GM10248 (cell line): ENCODE data around the gene CCNC.

Experiments
- CTCF ChIA-PET: fragments of 300-600 bp; sonication (Branson Sonifier 250); formaldehyde crosslinking; extraction: SDS; loops from one replicate; lab custom pipeline; 2021; ENCODE audit warnings: antibody characterized with exemption; lab: Yijun Ruan, JAX
- POLR2A ChIA-PET: fragments of 350-650 bp; sonication (Branson Sonifier 250); formaldehyde crosslinking; extraction: SDS; loops from one replicate; lab custom pipeline; 2020; ENCODE audit warnings: antibody characterized with exemption; lab: Yijun Ruan, JAX
- DNase-seq: peaks from one replicate; pipeline ENCODE4 v3.0.0; 2012; ENCODE audit errors: extremely low spot score
- CTCF ChIP-seq: IDR thresholded peaks from 2 replicates; pipeline ENCODE4 v1.5.1; 2012; ENCODE audit warnings: mild to moderate bottlenecking, low read depth; ENCODE audit errors: extremely low read depth, missing control alignments, control extremely low read depth

The CCNC gene

GRCh38 chr6:99501762-99502161 lies 66.7 kb downstream of the CCNC start:
- DNase-seq: no peak
- CTCF ChIA-PET: interaction anchor here (1.0 to 1.6 kb wide), 2 partner anchors 9 to 10 kb away, joined by 3 to 5 read pairs; no protein-coding TSS in a partner anchor
- POLR2A ChIA-PET: no interaction called here

GRCh38 chr6:99498421-99498820 lies 70.0 kb downstream of the CCNC start:
- DNase-seq: no peak
- no peak for TF ChIP-seq CTCF
- POLR2A ChIA-PET: no interaction called here
- CTCF ChIA-PET: interaction anchor here (0.9 to 1.6 kb wide), 6 partner anchors 8 to 26 kb away, joined by 3 to 4 read pairs (median 4); no protein-coding TSS in a partner anchor

More at GRCh38 chr6:99501762-99502161, 66.7 kb downstream of the CCNC start:
- no peak for TF ChIP-seq CTCF

- ChIA-PET POLR2A (no interaction called here), CTCF (interaction anchor here (1.0 to 1.9 kb wide), 4 partner anchors 10 to 27 kb away, joined by 3 to 11 read pairs (median 4); no protein-coding TSS in a partner anchor)
- DNase-seq: no peak
- no peak for TF ChIP-seq CTCF
Observed at GRCh38 chr6:99495466-99495865, 73.0 kb downstream of the CCNC start.
